Gastroesophageal sphincter (tissue), 3 donors: Measurements from ENCODE around the gene ACSF3.

Experiments used
- CTCF ChIP-seq, 4 experiments: fragments of 200-600 bp in 2 of 4; fragments of 450-650 bp in 2 of 4; sonication (generic) in 1 of 4; IDR thresholded peaks; one replicate each; pipeline ENCODE4 v1.5.1; 2017 to 2019; ENCODE audit warnings: antibody characterized with exemption in 4 of 4, mild to moderate bottlenecking in 2 of 4, moderate library complexity in 2 of 4
- EP300 ChIP-seq: sonication (generic); formaldehyde crosslinking; IDR thresholded peaks from one replicate; pipeline ENCODE4 v1.6.1; 2017; ENCODE audit warnings: antibody characterized with exemption, mild to moderate bottlenecking
- POLR2A ChIP-seq, 2 donors: fragments of 450-650 bp; IDR thresholded peaks; one replicate each; pipeline ENCODE4 v1.6.1; 2017; ENCODE audit warnings: antibody characterized with exemption in 2 of 2, mild to moderate bottlenecking in 2 of 2, moderate library complexity in 1 of 2
- POLR2AphosphoS5 ChIP-seq: sonication (generic); formaldehyde crosslinking; IDR thresholded peaks from one replicate; pipeline ENCODE4 v1.6.1; 2017; ENCODE audit warnings: antibody characterized with exemption

GRCh38 chr16:89174055-89174827, 80.6 kb downstream of the ACSF3 start:
- TF ChIP-seq CTCF (IDR thresholded peaks at IDR 0.05) = no peak
- TF ChIP-seq POLR2A (IDR thresholded peaks at IDR 0.05) = no peak
- TF ChIP-seq POLR2AphosphoS5 = no peak
- no peak for TF ChIP-seq EP300
